Adrenal gland (tissue), 5 donors: ENCODE measurements around the gene TTI1.

Experiments
- POLR2A ChIP-seq, 2 donors: fragments of 450-650 bp; IDR thresholded peaks; one replicate each; pipeline ENCODE4 v1.6.1; 2017; ENCODE audit warnings: antibody characterized with exemption in 2 of 2, mild to moderate bottlenecking in 2 of 2, moderate library complexity in 1 of 2
- TF ChIP-seq, protein P1 (sequence below), 6 experiments: fragments of 450-650 bp in 4 of 6; fragments of 200-600 bp in 2 of 6; sonication (generic) in 1 of 6; IDR thresholded peaks; 1 replicate in 5 of 6; 2 replicates in 1 of 6; pipeline versions ENCODE4 v1.5.1 to v1.8.0; 2016 to 2021; ENCODE audit warnings: antibody characterized with exemption in 6 of 6, mild to moderate bottlenecking in 2 of 6, moderate library complexity in 1 of 6
- donor health status: DM: no; HTN: no; CAD: no.

GRCh38 chr20:37977338-37977737, 55.9 kb downstream of the TTI1 start:
- TF ChIP-seq, protein P1, sequence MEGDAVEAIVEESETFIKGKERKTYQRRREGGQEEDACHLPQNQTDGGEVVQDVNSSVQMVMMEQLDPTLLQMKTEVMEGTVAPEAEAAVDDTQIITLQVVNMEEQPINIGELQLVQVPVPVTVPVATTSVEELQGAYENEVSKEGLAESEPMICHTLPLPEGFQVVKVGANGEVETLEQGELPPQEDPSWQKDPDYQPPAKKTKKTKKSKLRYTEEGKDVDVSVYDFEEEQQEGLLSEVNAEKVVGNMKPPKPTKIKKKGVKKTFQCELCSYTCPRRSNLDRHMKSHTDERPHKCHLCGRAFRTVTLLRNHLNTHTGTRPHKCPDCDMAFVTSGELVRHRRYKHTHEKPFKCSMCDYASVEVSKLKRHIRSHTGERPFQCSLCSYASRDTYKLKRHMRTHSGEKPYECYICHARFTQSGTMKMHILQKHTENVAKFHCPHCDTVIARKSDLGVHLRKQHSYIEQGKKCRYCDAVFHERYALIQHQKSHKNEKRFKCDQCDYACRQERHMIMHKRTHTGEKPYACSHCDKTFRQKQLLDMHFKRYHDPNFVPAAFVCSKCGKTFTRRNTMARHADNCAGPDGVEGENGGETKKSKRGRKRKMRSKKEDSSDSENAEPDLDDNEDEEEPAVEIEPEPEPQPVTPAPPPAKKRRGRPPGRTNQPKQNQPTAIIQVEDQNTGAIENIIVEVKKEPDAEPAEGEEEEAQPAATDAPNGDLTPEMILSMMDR (IDR thresholded peaks at IDR 0.05): no peak
- no peak for TF ChIP-seq POLR2A (IDR thresholded peaks at IDR 0.05)
